Jurkat, Clone E6-1 (cell line): ENCODE results near the gene SLC29A2.
"Not testable (repeated sequence)": the region's sequence is repeated elsewhere in the genome, so short reads cannot be mapped to it uniquely, and the experiment has no call there.

Source experiments
- DNase-seq: peaks from one replicate; pipeline ENCODE4 v3.0.0-alpha.2; 2011; ENCODE audit warnings: low read depth, low spot score
- H3K4me3 ChIP-seq: 2 replicates; pipeline ENCODE4 v1.5.1; 2011; ENCODE audit warnings: mild to moderate bottlenecking, low read length, control low read depth, moderate library complexity

SLC29A2 gene

GRCh38 chr11:66359662-66360087 is 11.9 kb downstream of the SLC29A2 start:
- H3K4me3 ChIP-seq: no peak overlapping the region
- DNase-seq: no peak

- not testable (repeated sequence) for H3K4me3 ChIP-seq, DNase-seq
Measured at GRCh38 chr11:66350560-66351235, 20.9 kb downstream of the SLC29A2 start.

GRCh38 chr11:66349084-66349386 is 22.5 kb downstream of the SLC29A2 start:
- no peak overlapping the region for H3K4me3 ChIP-seq
- no peak for DNase-seq

- peak; percentile 88 for DNase-seq
- H3K4me3 ChIP-seq: peak within 1 kb of the TSS; percentile 79
Measured at GRCh38 chr11:66347425-66348276, 23.9 kb downstream of the SLC29A2 start, which contains the start of gene B4GAT1. Gene B4GAT1, minus strand, starts transcription at chr11:66347629. Its CDS starts 84 bp downstream, at chr11:66347545.

- peak overlapping the region; percentile 79 for H3K4me3 ChIP-seq
- no peak for DNase-seq
Measured at GRCh38 chr11:66346476-66347424, 24.8 kb downstream of the SLC29A2 start.

GRCh38 chr11:66345316-66345649 is 26.3 kb downstream of the SLC29A2 start:
- H3K4me3 ChIP-seq: peak overlapping the region; percentile 79
- no peak for DNase-seq

GRCh38 chr11:66344550-66345315 is 26.8 kb downstream of the SLC29A2 start, which contains the start of gene BRMS1:
Gene BRMS1, minus strand, starts transcription at chr11:66345104. Its CDS starts 2,870 bp downstream, at chr11:66342234.
- peak; percentile 94 for DNase-seq
- peak within 1 kb of the TSS; percentile 79 for H3K4me3 ChIP-seq

- no peak overlapping the region for H3K4me3 ChIP-seq
- no peak for DNase-seq
Measured at GRCh38 chr11:66343176-66343575, 28.4 kb downstream of the SLC29A2 start.

- DNase-seq: no peak
- H3K4me3 ChIP-seq: no peak overlapping the region
Measured at GRCh38 chr11:66341502-66342126, 29.9 kb downstream of the SLC29A2 start.

- H3K4me3 ChIP-seq: no peak overlapping the region
- no peak for DNase-seq
Measured at GRCh38 chr11:66340596-66341501, 30.7 kb downstream of the SLC29A2 start.

- DNase-seq: no peak
- H3K4me3 ChIP-seq: no peak overlapping the region
Measured at GRCh38 chr11:66339686-66340483, 31.7 kb downstream of the SLC29A2 start.

GRCh38 chr11:66339162-66339675 is 32.3 kb downstream of the SLC29A2 start:
- no peak overlapping the region for H3K4me3 ChIP-seq
- DNase-seq: no peak

GRCh38 chr11:66338276-66339161 is 33.0 kb downstream of the SLC29A2 start:
- DNase-seq: no peak
- no peak overlapping the region for H3K4me3 ChIP-seq

- no peak overlapping the region for H3K4me3 ChIP-seq
- no peak for DNase-seq
Measured at GRCh38 chr11:66337103-66337899, 34.3 kb downstream of the SLC29A2 start.
